OCI-LY3 (cell line): ENCODE measurements around the gene ZNF547.

Source experiments
- EZH2phosphoT487 ChIP-seq: fragments of 200-600 bp; shearing (Covaris generic); IDR thresholded peaks from 2 replicates; pipeline ENCODE4 v1.6.1; 2018; ENCODE audit warnings: antibody characterized with exemption, mixed run types, low read depth
- TF ChIP-seq, protein P1 (sequence below): fragments of 200-600, 300-600 bp; sonication (generic); IDR thresholded peaks from 2 replicates; pipeline ENCODE4 v1.5.1; 2014; ENCODE audit warnings: antibody characterized with exemption, low read length, low read depth

DNA sequence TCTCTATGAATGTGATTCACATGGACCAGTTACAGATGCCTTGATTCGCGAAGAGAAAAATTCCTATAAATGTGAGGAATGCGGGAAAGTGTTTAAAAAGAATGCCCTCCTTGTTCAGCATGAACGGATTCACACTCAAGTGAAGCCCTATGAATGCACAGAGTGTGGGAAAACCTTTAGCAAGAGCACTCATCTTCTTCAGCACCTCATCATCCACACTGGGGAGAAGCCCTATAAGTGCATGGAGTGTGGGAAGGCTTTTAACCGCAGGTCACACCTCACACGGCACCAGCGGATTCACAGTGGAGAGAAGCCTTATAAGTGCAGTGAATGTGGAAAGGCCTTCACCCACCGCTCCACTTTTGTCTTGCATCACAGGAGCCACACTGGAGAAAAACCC is 35.4 kb upstream of the ZNF547 start:
- TF ChIP-seq, protein P1, sequence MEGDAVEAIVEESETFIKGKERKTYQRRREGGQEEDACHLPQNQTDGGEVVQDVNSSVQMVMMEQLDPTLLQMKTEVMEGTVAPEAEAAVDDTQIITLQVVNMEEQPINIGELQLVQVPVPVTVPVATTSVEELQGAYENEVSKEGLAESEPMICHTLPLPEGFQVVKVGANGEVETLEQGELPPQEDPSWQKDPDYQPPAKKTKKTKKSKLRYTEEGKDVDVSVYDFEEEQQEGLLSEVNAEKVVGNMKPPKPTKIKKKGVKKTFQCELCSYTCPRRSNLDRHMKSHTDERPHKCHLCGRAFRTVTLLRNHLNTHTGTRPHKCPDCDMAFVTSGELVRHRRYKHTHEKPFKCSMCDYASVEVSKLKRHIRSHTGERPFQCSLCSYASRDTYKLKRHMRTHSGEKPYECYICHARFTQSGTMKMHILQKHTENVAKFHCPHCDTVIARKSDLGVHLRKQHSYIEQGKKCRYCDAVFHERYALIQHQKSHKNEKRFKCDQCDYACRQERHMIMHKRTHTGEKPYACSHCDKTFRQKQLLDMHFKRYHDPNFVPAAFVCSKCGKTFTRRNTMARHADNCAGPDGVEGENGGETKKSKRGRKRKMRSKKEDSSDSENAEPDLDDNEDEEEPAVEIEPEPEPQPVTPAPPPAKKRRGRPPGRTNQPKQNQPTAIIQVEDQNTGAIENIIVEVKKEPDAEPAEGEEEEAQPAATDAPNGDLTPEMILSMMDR = no peak
- TF ChIP-seq EZH2phosphoT487 = no peak
